Vagina (tissue), 2 donors: ENCODE results near the gene DSEL.

Experiments
- CTCF ChIP-seq, 3 experiments: fragments of 450-650 bp in 2 of 3; fragments of 200-600 bp in 1 of 3; sonication (generic) in 1 of 3; IDR thresholded peaks; one replicate each; pipeline ENCODE4 v1.5.1; 2017 to 2019; ENCODE audit warnings: antibody characterized with exemption in 3 of 3, mild to moderate bottlenecking in 2 of 3, moderate library complexity in 2 of 3
- POLR2A ChIP-seq, 2 donors: fragments of 450-650 bp; IDR thresholded peaks; one replicate each; pipeline ENCODE4 v1.6.1; 2017; ENCODE audit warnings: antibody characterized with exemption in 2 of 2, mild to moderate bottlenecking in 2 of 2, moderate library complexity in 2 of 2
- POLR2AphosphoS5 ChIP-seq, 2 donors: sonication (generic); formaldehyde crosslinking; IDR thresholded peaks; one replicate each; pipeline ENCODE4 v1.9.0; 2017; ENCODE audit warnings: antibody characterized with exemption in 2 of 2, mild to moderate bottlenecking in 2 of 2, low read depth in 1 of 2; ENCODE audit not compliant: insufficient read depth in 1 of 2

GRCh38 chr18:67477522-67477921 lies 39.0 kb downstream of the DSEL start:
- TF ChIP-seq POLR2A (IDR thresholded peaks at IDR 0.05) = no peak
- no peak for TF ChIP-seq POLR2AphosphoS5 (IDR thresholded peaks at IDR 0.05; ENCODE audit: insufficient read depth in 1 of 2, low read depth in 1 of 2)
- no peak for TF ChIP-seq CTCF (IDR thresholded peaks at IDR 0.05)
